HG03378 (cell line): ENCODE results near the gene SKAP1.
"Not testable (repeated sequence)": the region's sequence is repeated elsewhere in the genome, so short reads cannot be mapped to it uniquely, and the experiment has no call there.

Experiments used
- ATAC-seq: cut with Tn5 transposase; IDR thresholded peaks from one replicate; pipeline ENCODE4 v1.9.1; 2021; ENCODE audit warnings: mild to moderate bottlenecking, moderate library complexity; ENCODE audit not compliant: unreplicated experiment

Gene SKAP1

DNA sequence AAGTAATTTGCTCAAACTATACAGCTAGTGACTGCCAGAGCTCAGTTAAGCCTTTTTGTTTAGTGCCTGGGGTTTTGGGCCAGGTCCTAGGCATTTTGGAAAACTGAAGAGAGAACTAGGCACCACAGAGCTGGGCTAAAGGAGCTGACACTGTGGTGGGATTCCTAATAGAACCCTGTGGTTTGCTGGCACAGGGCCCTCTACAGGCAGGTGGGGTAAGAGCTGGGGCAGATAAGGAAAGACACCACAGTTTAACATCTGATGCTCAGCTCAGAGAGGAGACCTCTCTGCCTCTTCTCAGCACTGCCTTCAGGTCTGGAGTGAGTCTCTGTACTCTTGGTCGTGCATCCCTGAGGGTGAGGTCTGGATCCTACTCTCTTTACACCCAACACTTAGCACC, 201.3 kb downstream of the SKAP1 start:
- ATAC-seq, result no peak

DNA sequence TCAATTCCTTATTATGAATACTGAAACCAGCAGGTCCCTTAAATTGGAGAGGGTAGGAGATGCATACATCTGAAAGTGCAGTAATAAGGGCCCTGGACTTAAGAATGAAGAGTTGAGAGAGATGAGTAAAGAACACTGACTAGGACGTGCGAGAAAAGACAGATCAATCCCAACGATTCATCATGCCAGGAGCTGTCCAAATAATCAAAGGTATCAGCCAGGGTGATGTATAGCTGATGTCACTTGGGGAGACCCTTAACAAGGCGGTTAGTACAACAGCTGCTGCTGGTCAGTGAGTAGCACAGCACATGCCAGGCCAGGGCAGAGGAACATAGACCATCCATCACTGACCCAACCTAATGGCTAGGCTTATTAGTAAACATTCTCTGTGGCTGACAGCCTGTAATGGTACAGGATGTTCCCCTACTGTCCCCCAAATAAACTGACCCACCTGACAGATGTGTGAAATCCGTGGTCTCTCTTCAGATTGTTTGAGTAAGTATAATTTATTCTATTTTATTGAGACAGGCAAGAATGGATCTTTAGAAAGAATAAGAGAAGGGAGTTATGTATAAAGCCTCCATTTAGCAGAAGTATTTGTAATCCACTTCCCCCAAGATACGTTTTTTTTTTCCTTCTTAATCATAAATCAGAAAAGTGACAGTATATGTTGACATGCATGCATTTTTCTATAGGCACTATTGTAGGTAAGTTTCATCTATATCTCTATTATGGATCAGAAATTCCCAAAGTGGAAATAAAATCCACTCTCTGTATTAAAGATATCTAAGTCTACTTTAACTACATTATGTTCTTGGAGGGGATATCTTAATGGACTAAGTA, 204.1 kb downstream of the SKAP1 start:
- ATAC-seq, result no peak

DNA sequence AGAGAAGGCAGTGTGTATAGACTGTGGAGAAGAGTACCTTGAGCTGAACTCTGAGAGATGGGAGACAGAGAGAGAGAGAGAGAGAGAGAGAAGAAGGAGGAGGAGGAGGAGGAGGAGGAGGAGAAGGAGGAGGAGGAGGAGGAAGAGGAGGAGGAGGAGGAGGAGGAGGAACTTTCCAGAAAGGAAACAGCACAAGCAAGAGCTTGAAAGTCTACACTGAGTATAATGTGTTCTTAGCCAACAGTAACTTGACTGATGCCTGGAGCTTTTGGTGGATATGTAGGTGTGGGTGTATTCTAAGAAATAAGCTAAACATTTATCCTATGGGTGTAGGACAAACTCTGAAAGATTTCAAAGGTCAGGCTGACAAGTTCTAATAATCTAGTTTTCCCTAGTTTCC, 206.1 kb downstream of the SKAP1 start:
- ATAC-seq, result no peak

DNA sequence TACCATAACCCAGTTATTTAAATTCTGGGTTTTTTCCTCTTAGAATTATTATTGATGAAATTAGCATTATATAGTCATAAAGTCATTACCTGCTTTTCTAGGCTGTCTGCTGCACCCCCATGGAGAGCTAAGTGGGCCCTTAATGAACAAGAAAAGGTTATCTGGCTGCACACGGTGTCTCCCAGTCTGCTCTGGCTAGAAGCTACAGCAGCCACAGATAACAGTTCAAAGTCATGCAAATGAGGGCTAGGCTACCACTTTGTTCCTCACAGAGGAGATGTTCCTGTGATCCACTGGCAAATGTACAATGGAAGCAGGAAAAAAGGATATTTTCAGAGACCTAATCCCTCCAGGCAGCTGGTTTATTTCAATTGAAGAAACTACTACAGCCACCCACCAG, 210.4 kb downstream of the SKAP1 start:
- ATAC-seq, result no peak

DNA sequence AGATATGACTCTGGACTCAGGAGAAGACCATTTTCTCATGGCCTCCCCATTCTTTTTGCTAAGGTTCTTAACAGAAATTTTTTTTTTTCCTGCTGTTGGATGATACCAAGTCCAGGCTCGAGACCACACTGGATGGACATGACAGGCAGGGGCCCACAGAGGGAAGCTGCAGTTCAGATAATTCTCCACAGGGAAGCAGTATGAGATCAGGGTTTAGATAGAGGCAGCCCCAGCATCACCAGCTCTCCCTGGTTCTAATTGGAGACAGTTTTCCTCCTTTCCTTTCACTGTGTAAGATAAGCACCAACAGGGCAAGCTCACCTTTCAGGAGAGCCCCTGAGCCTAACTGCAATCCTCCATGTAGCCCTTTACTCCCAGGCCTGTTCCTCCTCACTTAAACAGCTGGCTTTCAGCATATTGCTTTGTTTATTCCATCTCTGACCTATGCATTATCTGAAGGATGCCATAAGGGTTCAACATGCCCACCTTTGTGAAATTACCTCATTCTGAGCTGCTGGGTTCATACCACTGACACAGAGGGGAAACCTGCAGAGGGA, 214.4 kb downstream of the SKAP1 start:
- no peak for ATAC-seq

DNA sequence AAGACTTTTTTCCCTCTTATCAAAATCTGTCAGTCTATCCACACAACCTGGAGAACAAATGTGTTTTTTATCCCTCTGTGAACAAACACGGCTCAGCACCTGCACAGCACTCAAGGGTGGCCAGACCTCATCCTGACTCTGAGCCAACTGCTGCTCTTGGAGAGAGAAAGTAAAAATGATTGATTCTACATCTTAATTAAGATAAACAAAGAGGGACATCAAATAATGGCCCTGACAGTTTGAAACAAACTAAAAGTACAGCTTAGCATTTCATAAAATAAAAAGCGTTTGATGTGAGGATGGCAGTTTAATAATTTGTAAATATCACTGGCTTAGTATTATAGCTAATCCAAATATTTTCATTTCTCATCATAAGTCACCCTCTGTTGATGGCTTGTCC, 216.2 kb downstream of the SKAP1 start:
- no peak for ATAC-seq

DNA sequence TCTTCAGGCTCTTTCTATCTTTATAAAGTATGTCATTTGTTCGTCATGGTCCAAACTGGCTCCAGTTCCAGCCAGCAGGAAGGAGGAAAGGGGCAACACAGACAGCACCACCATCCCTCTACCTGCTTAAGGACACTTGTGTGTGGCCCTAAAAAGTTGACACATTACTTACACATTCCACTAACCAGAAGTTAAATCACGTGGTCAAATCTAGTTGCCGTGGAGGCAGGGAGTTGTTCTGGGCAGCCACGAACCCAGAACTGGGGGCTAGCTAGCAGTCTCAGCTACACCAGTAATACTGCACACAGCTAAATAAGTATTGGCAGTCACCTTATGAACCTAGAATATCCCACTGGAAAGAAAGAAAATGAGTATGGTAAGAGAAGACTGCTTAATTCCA, 218.2 kb downstream of the SKAP1 start:
- ATAC-seq, result no peak

DNA sequence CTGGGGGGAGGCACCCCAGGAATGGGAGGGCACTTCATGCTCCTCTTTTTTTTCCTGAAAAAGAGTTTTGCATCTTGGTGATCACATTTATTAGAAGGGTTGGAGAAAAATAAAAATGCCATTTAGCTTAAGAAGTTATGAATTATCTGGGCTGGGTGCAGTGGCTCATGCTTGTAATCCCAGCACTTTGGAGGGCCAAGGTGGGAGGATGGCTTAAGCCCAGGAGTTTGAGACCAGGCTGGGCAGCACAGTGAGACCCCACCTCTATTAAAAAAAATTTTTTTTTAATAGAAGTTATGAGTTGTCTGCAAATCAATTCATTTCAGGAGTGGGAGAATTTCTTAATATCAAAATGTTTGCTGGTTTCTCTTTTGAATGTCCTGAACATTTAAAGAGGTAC, 219.0 kb downstream of the SKAP1 start:
- no peak for ATAC-seq

DNA sequence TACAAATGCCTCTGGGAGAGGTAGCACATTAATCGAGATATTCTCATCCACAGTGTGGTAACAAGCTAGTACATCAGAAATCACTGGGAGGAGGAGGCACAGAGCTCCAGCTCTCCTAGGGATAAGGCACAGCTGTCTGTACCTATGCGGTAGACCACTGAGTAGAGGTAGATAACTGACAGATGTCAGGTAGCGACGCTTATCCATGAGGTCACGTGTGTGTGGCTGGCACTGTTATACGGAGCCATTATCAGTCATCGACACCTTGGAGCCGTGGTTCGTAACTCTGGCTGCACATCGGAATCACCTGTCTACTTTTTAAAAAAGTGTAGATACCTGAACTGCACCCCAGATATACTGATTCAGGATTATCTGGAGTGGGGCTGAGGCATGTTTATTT, 220.0 kb downstream of the SKAP1 start:
- no peak for ATAC-seq

DNA sequence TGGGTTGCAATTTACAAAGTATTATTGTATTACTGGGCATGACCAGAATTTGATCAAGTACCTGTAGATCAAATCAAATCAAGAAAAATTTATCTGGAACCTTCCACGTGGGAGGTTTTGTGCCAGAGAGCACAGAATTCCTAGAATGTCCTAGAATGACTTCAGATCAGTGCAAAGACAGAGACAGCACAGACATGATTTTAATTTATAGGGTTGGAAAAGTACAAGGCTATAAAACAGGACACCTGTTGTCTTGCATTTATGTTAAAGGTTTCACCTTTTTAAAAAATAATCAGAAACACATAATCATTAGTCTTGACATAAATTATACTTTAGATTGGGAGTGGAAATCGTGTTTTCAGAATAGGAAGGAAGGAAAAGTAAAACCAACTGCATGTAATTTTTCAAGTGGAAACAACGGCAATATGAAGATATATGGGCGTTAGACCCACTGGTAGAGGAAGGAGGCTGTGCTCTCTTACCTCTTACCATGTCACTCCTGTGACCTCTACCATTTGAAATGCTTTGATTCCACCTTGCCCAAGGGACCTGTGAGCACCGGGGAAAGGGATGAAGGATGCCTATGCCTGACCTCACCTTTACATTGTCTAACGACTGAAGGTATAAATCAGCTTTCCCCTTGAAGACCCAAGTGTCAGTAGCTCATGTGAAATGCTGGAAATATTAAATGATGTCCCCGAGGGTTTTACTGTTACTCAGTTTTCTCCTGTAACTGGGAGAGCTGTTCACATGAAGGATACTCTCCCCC, 222.1 kb downstream of the SKAP1 start:
- no peak for ATAC-seq

DNA sequence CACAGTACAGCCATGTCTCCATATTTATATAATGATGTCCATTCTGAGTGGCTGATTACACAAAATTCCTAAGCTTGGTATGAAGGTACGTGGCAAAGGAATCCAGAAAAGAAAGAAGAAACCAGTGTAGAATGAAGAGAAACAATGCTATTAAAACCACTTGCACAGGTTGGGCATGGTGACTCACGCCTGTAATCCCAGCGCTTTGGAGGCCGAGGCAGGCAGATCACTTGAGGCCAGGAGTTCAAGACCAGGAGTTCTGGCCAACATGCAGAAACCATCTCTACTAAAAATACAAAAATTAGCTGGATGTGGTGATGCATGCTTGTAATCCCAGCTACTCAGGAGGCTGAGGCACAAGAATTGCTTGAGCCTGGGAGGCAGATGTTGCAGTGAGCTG, 223.0 kb downstream of the SKAP1 start:
- not testable (repeated sequence) for ATAC-seq

DNA sequence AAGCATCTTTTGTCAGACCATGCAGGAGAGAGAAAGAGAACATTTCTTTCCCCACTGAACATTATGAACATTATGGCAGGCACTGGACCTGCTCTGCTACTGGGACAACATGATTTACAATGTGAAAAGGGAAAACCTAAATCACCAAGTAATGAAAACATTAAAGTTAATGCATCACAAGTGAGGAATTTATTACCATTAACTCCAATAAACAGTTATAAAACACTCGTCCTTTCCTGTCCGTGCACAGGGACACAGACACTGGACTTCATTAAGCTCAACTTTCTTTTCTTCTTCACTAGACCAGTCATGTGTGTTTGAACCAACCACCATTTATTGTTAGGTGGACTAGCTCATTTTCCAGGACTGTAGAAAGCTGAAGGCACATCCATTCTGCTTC, 227.1 kb downstream of the SKAP1 start:
- ATAC-seq, result no peak

DNA sequence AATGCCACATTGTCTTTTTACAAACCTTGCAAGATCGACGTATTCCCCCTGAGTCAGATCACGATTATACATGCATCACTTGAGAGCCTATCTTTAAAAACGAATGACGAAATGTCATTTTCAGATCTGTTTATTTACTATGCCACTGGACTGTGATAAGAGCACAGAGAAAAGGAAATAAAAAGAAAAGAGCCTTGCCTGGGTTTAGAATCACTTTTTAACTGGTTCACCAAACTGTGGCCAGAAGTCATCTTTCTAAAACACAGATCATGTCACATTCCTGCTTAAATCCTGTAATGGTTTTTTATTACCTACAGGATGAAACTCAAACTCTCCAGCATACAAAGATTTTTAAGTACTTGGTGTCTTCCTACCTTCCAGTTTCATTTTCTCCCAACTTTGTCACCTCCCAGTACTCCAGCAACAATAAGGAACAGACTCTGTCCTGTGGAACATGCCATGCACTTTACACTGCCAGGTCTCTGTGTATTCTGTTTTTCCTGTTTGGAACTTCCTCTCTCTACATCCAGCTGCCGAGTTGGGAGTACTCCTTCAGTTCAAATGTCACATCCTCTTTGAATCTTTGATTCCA, 231.0 kb downstream of the SKAP1 start:
- ATAC-seq, result no peak

DNA sequence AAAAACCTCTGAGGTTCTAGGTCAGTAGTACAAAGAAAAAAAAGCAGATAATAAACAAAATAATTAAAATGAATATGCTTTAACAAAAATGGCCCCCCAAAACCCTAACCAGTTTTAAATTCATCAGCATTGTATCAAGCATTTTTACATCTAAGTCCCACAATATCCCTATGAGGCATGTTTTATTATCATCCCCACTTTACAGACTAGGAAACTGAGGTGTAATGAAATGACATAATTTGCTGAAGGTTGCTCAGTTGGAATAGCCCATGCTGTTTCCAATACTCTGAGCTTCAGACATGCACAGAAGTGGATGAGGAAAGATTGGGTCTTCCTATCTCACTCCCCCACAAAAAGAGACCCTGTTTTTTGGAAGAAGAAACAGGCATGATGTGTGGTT, 234.1 kb downstream of the SKAP1 start:
- ATAC-seq, result no peak

DNA sequence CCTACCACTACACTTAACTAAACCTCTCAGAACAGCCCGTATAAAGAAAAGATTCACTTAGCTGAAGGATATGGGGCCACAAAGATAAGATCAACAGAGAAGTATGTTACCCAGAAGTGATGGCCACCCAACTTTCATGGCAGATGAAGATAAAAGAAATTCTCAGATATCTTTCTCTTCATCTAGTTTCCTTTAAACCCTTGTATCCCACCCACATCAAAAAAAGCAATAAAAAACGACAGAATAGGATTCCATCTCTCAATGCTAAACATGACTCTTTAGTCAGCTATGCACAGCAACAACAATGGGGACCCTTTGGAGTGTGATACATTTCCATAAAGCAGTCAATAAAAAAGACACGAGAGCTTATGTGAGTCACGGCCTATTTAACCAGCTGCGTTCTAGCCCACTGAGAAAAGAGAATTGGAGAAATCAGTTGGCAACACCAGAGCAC, 235.9 kb downstream of the SKAP1 start:
- no peak for ATAC-seq

DNA sequence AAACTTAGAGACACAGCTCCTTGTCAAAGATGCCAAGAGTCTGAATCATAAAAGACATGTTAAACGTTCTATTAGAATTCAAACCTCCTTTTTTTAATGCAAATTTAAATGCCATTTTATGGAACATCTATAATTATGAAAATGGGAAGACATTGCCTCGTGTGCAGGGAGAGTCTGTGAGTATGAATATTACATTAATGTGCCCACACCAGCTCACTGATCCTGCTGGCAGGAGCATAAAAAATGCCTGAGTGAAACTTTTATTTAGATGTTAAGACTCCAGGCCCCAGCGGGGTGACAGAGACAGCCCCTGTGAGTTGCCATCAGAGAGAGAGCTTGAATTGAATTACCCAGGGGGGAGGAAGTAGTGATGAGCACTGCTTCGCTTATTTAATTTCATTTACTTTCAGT, 237.7 kb downstream of the SKAP1 start:
- ATAC-seq, result no peak

DNA sequence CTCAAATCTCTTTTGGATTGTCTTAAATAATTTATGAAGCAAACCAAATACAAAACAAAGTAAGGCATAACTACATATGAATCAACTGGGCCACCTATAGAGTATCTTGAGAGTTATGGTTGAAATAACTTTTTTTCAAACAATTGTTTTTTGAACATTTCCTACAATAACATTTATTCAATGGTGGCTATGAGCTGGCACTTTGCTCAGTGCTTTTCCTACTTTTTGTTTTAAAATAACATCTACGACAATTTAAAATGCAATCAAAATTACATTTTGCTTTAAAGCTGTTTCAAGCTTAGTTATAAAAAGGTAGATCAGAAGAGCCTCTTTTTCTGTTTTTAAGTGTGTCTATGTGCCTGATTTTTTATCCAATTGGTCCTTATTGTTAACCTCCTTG, 238.7 kb downstream of the SKAP1 start:
- ATAC-seq, result no peak

DNA sequence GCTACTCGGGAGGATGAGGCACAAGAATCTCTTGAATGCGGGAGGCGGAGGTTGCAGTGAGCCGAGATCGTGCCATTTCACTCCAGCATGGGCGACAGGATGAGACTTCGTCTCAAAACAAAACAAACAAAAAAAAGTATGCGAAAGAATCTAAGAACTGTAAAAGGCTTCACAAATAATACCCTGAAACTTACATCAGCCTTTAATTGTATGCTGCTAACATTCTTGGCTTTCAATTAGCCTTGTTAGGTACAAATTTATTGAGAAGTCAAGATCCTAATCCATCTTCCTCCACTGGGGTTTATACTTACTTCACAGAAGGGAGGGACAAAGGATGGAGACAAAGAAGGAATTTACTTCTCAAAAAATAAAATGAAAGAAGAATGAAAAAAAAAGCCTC, 239.1 kb downstream of the SKAP1 start:
- ATAC-seq, result no peak

DNA sequence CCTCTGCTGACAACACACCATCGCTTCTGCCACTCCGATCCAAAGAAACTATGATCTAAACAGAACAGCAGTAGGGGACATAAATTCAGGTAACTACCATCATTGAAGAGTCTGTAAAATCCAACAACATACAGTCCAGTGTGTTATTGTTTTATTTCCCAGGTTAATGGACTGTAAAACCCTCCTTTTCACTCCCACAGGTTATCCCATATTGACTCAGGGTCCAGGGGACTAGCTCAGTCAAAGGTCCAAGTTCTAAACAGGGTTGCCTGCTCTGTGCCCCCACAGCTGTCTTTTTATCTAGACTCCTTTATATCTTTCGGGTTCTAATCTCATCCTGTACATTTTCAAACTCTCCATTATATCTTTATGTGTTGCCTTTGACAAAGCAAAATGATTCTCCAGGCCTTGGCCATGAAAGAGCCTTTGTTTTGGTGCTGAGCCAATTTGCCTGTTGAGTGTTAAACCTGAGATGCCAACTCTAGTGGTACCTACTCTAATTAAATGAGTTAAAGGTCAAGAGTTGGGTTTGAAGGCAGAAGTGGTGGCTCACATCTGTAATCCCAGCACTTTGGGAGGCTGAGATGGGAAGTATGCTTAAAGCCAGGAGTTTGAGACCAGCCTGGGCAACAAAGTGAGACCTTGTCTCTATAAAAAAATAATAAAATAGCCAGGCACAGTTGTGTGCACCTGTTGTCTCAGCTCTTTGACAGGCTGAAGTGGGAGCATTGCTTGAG, 242.0 kb downstream of the SKAP1 start:
- no peak for ATAC-seq

DNA sequence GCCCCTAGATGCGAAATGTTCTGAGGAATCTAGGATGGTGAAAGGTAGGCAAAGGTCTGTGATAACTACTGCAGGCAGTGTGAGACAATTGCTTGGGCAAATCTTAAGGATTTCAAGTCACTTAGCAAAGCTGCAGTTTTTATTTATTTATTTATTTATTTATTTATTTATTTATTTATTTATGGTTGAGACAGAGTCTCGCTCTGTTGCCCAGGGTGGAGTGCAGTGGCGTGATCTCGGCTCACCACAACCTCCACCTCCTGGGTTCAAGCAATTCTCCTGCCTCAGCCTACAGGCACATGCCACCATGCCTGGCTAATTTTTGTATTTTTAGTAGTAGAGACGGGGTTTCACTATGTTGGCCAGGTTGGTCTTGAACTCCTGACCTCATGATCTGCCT, 243.7 kb downstream of the SKAP1 start:
- not testable (repeated sequence) for ATAC-seq

DNA sequence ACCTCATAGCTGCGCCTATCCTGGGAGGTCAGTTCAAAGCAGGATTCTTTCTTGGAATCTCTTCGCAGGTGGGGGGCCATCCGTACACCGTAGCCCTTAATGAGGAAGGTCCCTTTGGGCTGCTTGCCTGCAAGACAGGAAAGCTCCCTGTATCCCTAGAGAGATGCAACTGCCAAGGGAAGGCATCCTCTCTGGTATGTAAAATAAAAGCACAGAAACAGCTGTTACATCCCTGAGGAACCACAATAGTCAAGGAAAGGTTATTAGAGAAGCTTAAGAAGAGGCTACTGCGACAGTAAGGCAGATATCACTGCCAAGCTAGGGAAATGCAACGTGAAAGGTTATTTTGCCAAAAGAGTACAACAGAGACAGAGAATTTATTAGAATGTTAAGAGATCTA, 245.3 kb downstream of the SKAP1 start:
- no peak for ATAC-seq
